Upper lobe of left lung (tissue), 6 donors: ENCODE measurements around the gene DMXL2. TPM values are rescaled to one million over a fixed set of nuclear protein-coding genes. Genes with fewer than 3 reads are reported as not detected.
A peak's percentile ranks its signal among the peaks of the same experiment; 100 is the strongest.
"Not testable (repeated sequence)": the region's sequence is repeated elsewhere in the genome, so short reads cannot be mapped to it uniquely, and the experiment has no call there.

Experiments used
- ATAC-seq, 2 donors: fragments of 200-7000 bp; cut with Tn5 transposase; one replicate each; pipeline ENCODE4 v1.9.1; 2022; ENCODE audit warnings: mild to moderate bottlenecking in 2 of 2, moderate library complexity in 2 of 2; ENCODE audit not compliant: low FRiP score in 2 of 2
- DNase-seq, 2 donors: peaks; one replicate each; pipeline ENCODE4 v3.0.0-alpha.2; 2019 to 2020
- H3K27ac ChIP-seq, 4 donors: fragments of 200-600 bp; sonication (generic); one replicate each; pipeline ENCODE4 v1.5.1; 2016 to 2019
- H3K27me3 ChIP-seq, 4 donors: fragments of 200-600 bp; sonication (generic); one replicate each; pipeline ENCODE4 v1.5.1; 2017 to 2019
- H3K36me3 ChIP-seq, 4 donors: fragments of 200-600 bp; sonication (generic); one replicate each; pipeline ENCODE4 v1.5.1; 2016 to 2019
- H3K4me1 ChIP-seq, 4 donors: fragments of 200-600 bp; sonication (generic); one replicate each; pipeline ENCODE4 v1.5.1; 2018 to 2019
- H3K4me3 ChIP-seq, 4 donors: fragments of 200-600 bp; sonication (generic); one replicate each; pipeline ENCODE4 v1.5.1; 2017 to 2019; ENCODE audit warnings: mild to moderate bottlenecking in 2 of 4, moderate library complexity in 1 of 4
- H3K9me3 ChIP-seq, 4 donors: fragments of 200-600 bp; sonication (generic); one replicate each; pipeline ENCODE4 v1.5.1; 2018 to 2019
- CTCF ChIP-seq, 6 experiments: fragments of 450-650 bp in 4 of 6; fragments of 200-600 bp in 2 of 6; sonication (generic) in 2 of 6; IDR thresholded peaks; one replicate each; pipeline ENCODE4 v1.5.1; 2016 to 2019; ENCODE audit warnings: antibody characterized with exemption in 6 of 6
- EP300 ChIP-seq, 4 donors: sonication (generic); formaldehyde crosslinking; IDR thresholded peaks; one replicate each; pipeline ENCODE4 v1.5.1; 2017; ENCODE audit warnings: antibody characterized with exemption in 4 of 4, control low read depth in 2 of 4
- POLR2A ChIP-seq, 4 donors: fragments of 450-650 bp; IDR thresholded peaks; one replicate each; pipeline ENCODE4 v1.5.1; 2016 to 2017; ENCODE audit warnings: antibody characterized with exemption in 4 of 4, mild to moderate bottlenecking in 2 of 4
- POLR2AphosphoS5 ChIP-seq, 2 donors: sonication (generic); formaldehyde crosslinking; IDR thresholded peaks; one replicate each; pipeline ENCODE4 v1.5.1; 2017; ENCODE audit warnings: antibody characterized with exemption in 2 of 2
- WGBS, 2 donors: methylation state at CpG; one replicate each; pipeline ENCODE4 v1.1.5; 2017 to 2018; 5-methylcytosine and 5-hydroxymethylcytosine counted together
- total RNA-seq, 6 donors: library from RNA; depleted of rRNA in 4 of 6; stranded (reverse); fragments of >200 nt in 4 of 6; gene quantifications; one replicate each; pipeline versions ENCODE4 v1.1.0 to v1.2.1, GENCODE V29; 2016 to 2021
- donor health status: DM: no; HTN: no; CAD: no; lungs with moderate emphysema.
- donor health status: DM: no; HTN: yes; CAD: no; lungs with severe emphysema.

Gene DMXL2
- total RNA-seq, 6 donors from 2014 or later, result 39.8 to 140 (median 58.1) TPM

GRCh38 chr15:51667478-51667877, 44.9 kb upstream of the DMXL2 start:
- H3K36me3 ChIP-seq, result no peaks in the 10 kb centered on the region
- no peak for DNase-seq
- no peak for TF ChIP-seq POLR2AphosphoS5 (IDR thresholded peaks at IDR 0.05)
- TF ChIP-seq CTCF (IDR thresholded peaks at IDR 0.05), result no peak
- no peak for TF ChIP-seq POLR2A (IDR thresholded peaks at IDR 0.05)
- TF ChIP-seq EP300 (IDR thresholded peaks at IDR 0.05), result no peak
- no peaks in the 10 kb centered on the region for H3K9me3 ChIP-seq
- H3K27ac ChIP-seq, result no peak overlapping the region
- no peak overlapping the region for H3K4me3 ChIP-seq
- no peaks in the 10 kb centered on the region for H3K27me3 ChIP-seq
- 54 to 55% methylated on average over 6 of the region's 6 CpGs for WGBS, 2 donors
- ATAC-seq, result no peak
- H3K4me1 ChIP-seq, result no peaks in the 10 kb centered on the region

- no peaks in the 10 kb centered on the region for H3K27me3 ChIP-seq
- 83 to 92% methylated on average over 2 of the region's 2 CpGs for WGBS, 2 donors
- TF ChIP-seq POLR2AphosphoS5 (IDR thresholded peaks at IDR 0.05) (no peak), POLR2A (IDR thresholded peaks at IDR 0.05) (no peak), EP300 (IDR thresholded peaks at IDR 0.05) (no peak), CTCF (IDR thresholded peaks at IDR 0.05) (no peak)
- H3K4me3 ChIP-seq, result no peak overlapping the region
- H3K27ac ChIP-seq, result no peak overlapping the region
- ATAC-seq (no peak), DNase-seq (no peak)
- H3K4me1 ChIP-seq, result no peaks in the 10 kb centered on the region
- H3K9me3 ChIP-seq, result no peaks in the 10 kb centered on the region
- no peaks in the 10 kb centered on the region for H3K36me3 ChIP-seq
These were observed 38.5 kb upstream of the DMXL2 start for GRCh38 chr15:51661072-51661471.

GRCh38 chr15:51658664-51659063, 36.1 kb upstream of the DMXL2 start:
- H3K4me3 ChIP-seq, result no peak overlapping the region
- H3K27me3 ChIP-seq, result no peaks in the 10 kb centered on the region
- H3K4me1 ChIP-seq, result no peaks in the 10 kb centered on the region
- 52 to 75% methylated on average over 3 of the region's 3 CpGs for WGBS, 2 donors
- DNase-seq (no peak), ATAC-seq (no peak)
- H3K9me3 ChIP-seq, result no peaks in the 10 kb centered on the region
- no peaks in the 10 kb centered on the region for H3K36me3 ChIP-seq
- no peak for TF ChIP-seq EP300 (IDR thresholded peaks at IDR 0.05)
- TF ChIP-seq POLR2A (IDR thresholded peaks at IDR 0.05), result no peak
- no peak for TF ChIP-seq CTCF (IDR thresholded peaks at IDR 0.05)
- no peak for TF ChIP-seq POLR2AphosphoS5 (IDR thresholded peaks at IDR 0.05)
- no peak overlapping the region for H3K27ac ChIP-seq

- not testable (repeated sequence) for H3K9me3 ChIP-seq
These were observed 33.0 kb upstream of the DMXL2 start for GRCh38 chr15:51655401-51656057.

GRCh38 chr15:51652084-51652668, 29.6 kb upstream of the DMXL2 start:
- H3K4me1 ChIP-seq, result peaks cover 0 to 1% (median 0%) of the 10 kb centered on the region in 4 donors
- DNase-seq (no peak), ATAC-seq (no peak)
- TF ChIP-seq EP300 (IDR thresholded peaks at IDR 0.05), result no peak
- H3K9me3 ChIP-seq, result no peaks in the 10 kb centered on the region
- no peak overlapping the region for H3K4me3 ChIP-seq
- WGBS, 2 donors, result 79 to 88% methylated on average over 5 of the region's 5 CpGs
- peaks cover 0 to 1% (median 0%) of the 10 kb centered on the region in 4 donors for H3K27me3 ChIP-seq
- no peaks in the 10 kb centered on the region for H3K36me3 ChIP-seq
- no peak overlapping the region for H3K27ac ChIP-seq

More at GRCh38 chr15:51655401-51656057, 33.0 kb upstream of the DMXL2 start:
- DNase-seq, result peak in 1 of 2 donors; percentile 61
- H3K27me3 ChIP-seq, ATAC-seq, H3K4me1 ChIP-seq, H3K27ac ChIP-seq, H3K36me3 ChIP-seq, H3K4me3 ChIP-seq: not testable (repeated sequence)
- WGBS, 2 donors, result 94 to 96% methylated on average over 22 to 24 of the region's 24 CpGs
